Stimulated activated CD8-positive, alpha-beta memory T cell treated with anti-CD3 and anti-CD28 coated beads, Interleukin-4, amount 100 ng/mL, for 24 hours (primary cell): ENCODE measurements around the gene THUMPD3.

Experiments used
- DNase-seq: peaks from one replicate; pipeline ENCODE4 v3.0.0-alpha.2; 2020; ENCODE audit warnings: low read depth

THUMPD3 gene

DNA sequence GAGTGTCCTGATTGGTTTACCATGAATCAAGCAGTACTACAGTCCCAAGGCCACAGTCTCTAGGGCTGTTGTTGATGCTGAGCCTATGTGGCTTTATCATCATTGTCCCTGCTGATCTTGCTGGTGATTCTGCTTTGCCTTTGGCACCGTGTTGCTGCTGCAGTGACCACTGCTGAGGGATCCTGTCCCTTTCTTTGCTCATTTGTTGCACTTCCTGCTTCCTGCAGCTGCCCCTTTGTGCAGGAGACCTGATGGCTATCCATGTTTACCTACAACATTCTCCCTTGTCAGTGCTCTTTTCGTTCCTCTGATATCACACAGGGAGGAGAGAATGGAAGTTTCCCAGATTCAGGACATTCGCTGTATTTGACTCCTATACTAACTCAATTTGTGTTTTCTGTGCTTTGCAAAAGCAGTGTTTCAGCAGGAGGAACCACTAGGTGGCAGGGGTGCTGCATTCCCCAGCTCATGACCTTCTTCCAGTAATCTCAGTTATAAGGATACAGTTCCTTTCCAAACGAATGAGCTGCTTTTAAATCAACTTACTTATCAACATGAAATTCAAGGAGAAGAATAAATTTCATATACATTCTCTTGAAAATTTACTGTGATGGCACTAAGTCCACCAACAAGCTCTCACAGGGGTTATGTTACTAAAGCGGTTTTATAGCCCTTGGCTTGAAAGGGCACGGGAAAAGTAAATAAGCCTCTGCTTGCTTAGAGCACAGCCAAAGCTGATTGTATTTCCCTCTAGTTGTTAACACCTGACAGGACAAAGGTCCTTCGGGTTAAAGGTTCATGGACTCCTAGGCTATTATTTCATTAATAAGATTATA, 9.7 kb upstream of the THUMPD3 start:
- peak; percentile 35 for DNase-seq

DNA sequence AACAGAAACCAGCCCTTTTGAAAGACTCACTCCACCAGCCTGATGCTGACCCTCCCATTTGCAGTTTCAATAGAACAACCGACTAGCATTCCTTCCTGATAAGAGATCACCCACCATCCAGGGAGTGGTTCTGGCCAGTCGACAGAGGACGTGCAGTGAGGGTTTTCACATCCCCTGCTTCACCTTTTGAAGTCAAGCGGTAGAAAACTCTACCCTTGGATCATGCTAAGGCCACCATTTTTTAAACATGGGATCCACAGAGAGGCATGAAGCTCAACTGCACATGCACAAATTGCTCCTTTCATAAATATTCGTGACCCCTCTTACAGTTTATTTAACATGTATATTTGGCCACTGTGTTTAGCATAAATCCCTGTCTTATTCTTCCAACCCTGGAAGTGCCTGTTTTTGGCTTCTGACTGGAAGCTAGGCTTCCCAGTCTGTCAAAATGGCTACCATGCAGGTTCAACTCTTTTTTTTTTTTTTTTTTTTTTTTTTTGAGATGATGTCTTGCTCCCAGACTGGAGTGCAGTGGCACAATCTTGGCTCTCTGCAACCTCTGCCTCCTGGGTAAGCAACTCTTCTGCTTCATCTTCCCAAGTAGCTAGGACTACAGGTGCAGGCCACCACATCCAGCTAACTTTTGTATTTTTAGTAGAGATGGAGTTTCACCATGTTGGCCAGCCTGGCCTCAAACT, 1.0 kb upstream of the THUMPD3 start:
- DNase-seq, result no peak

GRCh38 chr3:9369508-9369907, 6.7 kb downstream of the THUMPD3 start:
- no peak for DNase-seq

- no peak for DNase-seq
Measured at GRCh38 chr3:9373465-9373864, 10.6 kb downstream of the THUMPD3 start.

DNA sequence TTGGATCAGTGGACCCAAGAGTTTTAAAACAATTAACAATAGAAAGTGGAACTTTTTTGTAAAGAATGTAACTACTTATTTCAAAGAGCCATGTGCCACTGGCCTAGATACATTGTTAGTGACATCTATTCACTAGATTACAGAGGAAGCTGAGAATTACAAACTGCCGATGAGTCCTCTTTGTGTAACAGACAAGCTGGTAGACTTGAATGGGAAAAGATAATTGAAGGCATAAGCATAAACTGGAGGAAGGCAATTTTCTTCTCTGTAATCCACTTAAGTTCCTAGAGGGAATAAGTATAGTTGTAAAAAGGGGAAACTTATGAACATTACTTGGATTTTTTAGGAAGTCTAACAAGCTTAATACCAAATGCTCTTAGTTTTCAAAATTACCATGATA, 15.1 kb downstream of the THUMPD3 start:
- no peak for DNase-seq

DNA sequence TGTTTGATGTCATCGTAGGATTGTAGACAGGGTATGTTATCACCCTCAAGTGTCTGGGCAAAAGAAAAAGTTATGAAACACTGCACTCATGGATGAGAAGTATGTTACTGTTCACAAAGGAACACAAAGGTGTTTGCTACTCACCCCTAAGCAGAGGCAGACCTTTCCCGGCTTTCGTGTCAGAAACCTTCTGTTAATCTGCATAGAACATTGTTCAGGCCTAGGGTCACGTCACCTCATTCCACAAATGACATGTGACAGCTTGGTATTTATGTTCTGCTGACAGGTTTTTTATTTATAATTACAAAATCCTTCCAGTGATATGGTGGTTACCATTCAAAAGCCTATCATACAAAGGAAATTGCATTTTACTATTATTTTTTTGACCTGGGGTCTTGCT, 16.5 kb downstream of the THUMPD3 start:
- DNase-seq, result no peak

DNA sequence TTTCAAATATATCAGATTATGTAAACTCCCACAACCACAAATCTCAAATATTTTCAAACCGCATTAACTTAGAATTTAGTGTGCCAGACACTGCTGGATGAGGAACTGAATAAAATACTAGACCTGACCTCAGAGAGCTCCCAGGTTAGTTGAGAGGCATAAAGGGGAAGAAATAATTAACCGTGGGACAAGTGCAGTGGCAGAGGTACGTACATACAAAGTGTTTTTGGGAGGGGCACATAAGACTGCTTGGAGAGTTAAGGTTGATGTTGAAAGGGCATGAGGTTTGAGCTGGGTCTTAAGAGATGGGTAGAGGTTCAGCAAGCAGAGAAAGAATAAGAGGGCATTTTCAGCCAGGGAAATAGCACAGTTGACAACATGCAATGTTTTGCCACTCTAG, 17.2 kb downstream of the THUMPD3 start:
- no peak for DNase-seq

DNA sequence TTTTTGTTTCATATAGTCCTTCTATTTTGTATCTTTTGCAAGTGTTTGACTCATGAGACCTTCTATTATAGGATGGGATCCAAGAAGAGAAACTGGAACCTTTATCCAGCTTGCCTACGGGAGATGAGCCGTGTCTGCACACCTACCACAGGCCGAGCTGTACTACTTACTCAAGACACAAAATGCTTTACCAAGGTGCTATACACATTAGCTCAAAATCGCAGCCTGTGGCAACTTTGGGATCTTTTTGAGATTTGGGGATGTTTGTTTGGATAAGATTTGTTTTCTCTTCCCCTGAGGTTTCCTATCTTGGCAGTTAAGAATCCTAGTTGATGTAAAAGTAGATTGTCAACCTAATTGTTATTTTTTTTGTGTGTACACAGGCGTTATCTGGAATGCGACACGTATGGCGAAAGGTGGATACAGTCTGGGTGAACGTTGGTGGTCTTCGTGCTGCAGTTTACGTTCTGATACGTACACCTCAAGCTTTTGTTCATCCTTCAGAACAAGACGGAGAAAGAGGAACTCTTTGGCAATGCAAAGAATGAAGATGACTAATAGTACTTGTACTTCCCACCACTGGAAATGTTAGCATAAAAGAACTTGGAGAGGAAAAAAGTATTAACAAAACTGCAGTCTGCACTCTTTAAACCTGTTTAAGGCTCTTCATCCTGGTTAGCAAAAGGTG, 21.4 kb downstream of the THUMPD3 start:
- no peak for DNase-seq

GRCh38 chr3:9385187-9386077, 22.6 kb downstream of the THUMPD3 start:
- no peak for DNase-seq

- DNase-seq, result no peak
Measured at GRCh38 chr3:9386078-9386459, 23.2 kb downstream of the THUMPD3 start.

- no peak for DNase-seq
Measured at GRCh38 chr3:9386501-9387321, 23.9 kb downstream of the THUMPD3 start.

DNA sequence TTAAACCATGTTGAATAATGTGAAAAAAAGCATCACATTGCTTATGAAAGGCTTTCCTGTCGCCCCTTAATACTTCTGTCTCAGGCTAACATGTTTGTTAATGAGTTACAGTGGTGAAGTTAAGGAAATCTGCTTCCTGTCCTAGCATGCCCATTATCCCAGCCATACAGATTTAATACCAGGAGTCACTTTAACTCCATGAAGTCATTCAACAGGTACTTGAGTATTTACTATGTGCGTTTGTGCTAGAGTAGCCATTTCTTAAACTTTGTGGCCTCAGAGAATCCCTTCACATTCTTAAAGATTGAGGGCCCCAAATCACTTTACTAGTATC, 24.4 kb downstream of the THUMPD3 start:
- no peak for DNase-seq

DNA sequence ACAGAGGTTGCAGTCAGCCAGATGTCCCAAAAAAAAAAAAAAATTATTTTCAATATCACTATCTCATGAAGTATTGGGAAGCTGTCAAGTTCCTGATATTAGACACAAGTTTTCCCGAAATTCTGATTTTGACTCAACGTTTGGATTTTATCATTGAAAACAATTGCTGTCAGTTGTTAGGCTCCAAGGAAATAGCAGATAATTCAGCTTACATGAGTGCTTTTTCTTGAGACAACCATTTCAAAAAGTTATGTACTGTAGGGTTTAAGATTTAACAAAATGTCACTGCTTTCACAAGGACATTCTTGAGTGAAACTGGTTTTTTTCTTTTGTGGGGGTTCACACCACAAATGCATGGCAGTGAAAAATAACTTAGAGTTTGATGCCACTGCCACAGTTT, 25.3 kb downstream of the THUMPD3 start:
- DNase-seq, result no peak

GRCh38 chr3:9388562-9389272, 25.9 kb downstream of the THUMPD3 start:
- no peak for DNase-seq

DNA sequence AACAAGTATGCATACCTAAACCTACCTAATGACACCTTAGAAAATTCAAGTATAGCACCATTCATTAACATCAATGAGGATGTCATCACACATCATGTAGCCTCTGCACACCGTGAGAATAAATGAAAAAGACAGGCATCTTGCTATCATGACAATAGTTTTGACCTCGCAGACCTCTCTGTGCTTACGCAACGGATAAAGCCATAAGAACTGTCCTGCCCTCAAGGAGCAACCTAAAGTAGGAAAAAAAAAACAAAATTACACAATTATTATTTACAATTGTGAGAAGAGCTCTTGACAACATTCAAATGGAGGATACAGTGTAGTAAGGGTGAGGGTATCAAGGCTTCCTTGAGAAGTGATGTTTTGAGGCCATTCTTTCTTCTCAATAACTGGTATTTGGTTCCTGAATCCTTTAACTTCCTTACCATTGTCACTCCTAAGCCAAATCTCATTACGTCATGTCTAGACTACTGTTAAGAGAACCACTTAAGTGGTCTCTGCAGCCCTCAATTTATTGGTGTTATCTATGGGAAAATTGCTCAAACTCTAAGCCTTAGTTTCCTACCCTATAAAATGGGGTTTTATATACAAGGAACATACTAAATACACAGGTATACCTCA, 27.5 kb downstream of the THUMPD3 start:
- DNase-seq, result no peak

DNA sequence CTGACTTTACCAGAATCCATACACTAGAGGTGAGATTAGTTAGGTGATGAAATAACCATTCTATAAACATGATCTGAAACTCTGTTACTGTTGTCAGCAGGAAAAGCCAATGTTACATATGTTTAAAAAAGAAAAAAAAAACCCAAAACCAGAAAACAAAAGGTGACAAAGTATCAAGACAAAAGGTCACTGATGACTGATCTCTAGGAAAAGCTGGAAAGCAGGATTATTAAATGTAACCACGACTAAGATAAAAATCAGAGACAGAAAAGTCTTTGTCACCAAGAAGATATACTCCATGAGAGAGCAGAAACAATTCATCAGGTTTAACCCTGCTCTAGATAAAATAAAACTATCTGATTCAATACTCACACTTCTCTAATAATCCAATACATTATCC, 29.2 kb downstream of the THUMPD3 start:
- DNase-seq, result no peak

DNA sequence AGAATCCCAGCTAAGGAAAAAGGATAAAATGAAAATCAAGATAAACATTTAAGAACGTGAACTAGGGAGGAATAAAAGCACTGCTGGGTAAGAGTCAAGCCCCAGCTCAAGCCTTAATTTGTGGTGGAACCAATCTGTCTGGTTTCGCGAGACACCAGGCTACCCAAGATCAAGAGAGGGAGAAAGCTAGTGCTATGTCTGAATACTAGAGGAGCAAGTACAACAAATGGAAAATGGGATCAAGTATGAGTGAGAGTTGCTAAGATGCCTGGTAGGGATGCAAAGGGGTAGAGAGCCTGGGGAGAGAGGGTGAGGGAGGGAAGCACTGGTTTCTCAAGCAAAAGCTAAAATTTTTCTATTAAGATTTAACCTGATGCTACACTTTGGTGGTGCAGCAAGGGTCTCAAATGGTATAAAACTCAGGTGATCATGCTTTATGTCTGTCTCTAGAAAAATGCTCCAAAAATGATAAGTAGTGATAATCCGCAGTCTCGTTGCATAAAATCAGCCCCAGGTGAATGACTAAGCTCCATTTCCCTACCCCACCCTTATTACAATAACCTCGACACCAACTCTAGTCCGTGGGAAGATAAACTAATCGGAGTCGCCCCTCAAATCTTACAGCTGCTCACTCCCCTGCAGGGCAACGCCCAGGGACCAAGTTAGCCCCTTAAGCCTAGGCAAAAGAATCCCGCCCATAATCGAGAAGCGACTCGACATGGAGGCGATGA, 32.9 kb downstream of the THUMPD3 start:
- DNase-seq, result no peak

DNA sequence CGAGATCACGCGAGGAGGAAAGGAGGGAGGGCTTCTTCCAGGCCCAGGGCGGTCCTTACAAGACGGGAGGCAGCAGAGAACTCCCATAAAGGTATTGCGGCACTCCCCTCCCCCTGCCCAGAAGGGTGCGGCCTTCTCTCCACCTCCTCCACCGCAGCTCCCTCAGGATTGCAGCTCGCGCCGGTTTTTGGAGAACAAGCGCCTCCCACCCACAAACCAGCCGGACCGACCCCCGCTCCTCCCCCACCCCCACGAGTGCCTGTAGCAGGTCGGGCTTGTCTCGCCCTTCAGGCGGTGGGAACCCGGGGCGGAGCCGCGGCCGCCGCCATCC, 33.4 kb downstream of the THUMPD3 start:
- DNase-seq, result no peak

GRCh38 chr3:9396632-9397331, 33.9 kb downstream of the THUMPD3 start:
- DNase-seq, result peak; percentile 95
